ENCODE measurements around the gene TEX38. TPM values are rescaled to one million over a fixed set of nuclear protein-coding genes. Genes with fewer than 3 reads are reported as not detected.
"Not testable (repeated sequence)": the region's sequence is repeated elsewhere in the genome, so short reads cannot be mapped to it uniquely, and the experiment has no call there.

Gene TEX38
- total RNA-seq: not detected
- long read RNA-seq, donor 1: 0 reads
- long read RNA-seq, donor 2: 0 reads

DNA sequence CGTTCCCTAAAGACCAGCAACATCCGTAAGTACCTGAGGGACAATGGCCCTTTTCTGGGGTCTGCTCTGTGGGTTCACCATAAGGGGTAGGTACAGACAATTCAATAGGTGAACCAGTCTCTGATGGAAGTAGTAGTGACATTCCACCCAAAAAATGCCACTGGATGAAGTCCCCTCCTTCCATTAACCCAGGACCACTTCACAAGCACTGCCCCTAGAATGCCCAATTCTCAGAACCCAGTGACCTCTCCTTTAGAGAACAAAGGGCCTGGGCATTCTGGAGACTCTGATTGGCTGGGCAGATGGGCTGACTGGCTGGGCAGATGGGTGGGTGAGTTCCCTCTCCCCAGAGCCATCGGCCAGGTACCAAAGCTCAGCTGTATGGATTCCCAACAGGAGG, at the start of gene TEX38:
Gene TEX38, plus strand, starts transcription at position 301 of the 400 bp plus-strand sequence. Its CDS starts 81 bp downstream, at position 382.
- intact Hi-C loops (cut with DNase I): no loop called here
- no peak for DNase-seq (ENCODE audit: low spot score)

DNA sequence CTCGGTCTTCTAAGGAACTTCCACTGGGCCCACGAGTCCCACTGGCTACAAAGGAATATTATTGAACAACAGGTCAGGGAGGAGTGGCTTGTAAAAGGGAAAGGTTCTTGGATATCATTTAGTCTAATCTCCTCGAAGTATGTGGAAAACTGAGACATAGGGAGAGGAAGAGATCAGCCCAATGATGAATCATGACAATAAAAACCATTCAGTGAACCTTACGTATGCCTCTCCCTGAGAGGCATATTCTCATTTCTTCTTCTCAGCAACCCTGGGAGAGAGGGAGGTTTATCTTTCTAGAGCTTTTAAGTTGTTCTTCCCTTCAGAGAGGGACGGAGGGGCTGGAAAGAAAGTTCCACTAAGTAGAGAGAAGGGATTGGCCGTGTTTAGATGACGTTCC, 49.7 kb upstream of the TEX38 start:
- intact Hi-C loops (cut with DNase I): no loop called here
- DNase-seq (ENCODE audit: low spot score): no peak

DNA sequence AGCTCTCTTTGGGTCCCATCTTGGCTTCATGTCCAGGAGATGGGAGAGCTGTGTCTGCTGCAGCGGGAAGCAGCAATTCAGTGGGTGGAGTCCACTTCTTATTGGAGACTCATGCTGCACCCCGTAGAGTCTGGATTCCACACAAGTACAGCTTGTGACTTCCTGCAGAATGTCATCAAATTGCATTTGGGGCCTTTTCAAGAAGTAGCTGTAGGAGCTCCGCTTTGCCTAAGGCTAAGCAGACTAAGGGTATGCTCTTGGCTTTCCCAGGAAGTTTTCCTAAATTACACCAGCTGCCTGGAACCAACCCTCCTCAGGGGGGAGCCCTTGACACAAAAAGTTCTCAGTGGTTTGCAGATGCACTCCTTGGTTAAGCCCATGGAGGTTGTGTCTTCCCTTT, 49.3 kb upstream of the TEX38 start:
- intact Hi-C loops (cut with DNase I): no loop called here

DNA sequence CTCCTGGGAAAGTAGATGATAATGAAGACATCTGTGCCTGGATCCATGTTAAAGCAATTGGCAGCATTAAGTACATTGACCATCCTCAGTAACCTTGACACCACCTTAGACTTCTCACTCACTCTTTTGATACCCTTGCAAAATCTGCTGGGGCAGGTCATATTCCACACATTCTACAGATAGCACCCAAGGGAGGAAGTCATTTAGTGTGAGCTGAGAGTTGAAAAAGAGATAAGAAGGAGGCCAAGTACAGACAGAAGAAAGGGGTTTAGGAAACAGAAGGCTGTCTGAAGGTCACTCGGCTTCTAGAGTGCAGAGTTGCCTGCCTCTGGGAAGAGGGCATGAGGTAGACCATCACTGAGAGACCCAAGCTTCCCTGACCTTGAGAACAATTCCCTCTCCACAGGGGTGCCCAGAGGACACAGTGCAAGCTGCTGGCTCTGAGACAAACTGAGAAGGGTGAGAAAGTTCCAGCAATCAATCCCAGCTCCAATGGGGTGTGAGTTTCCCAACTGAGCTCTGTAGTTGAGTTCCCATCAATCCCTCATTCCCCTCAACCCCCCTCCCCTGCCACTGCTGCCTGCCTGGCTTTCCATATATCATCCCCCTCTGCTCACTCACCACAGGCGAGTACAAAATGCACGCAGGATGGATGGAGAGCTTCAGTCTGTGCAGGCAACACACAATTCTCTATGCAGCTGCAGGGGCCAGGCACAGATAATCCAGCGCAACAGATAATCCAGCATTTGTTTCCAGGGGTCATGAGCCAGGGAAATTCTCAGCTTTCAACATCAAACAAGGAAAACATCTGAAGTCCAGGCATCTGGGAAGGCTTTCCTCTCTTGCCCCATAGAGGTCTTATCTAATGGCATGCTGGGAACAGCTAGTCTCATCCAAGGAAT, 47.7 kb upstream of the TEX38 start:
- intact Hi-C loops (cut with DNase I): no loop called here
- no peak for DNase-seq (ENCODE audit: low spot score)

More for the DNA sequence above, 49.3 kb upstream of the TEX38 start:
- no peak for DNase-seq (ENCODE audit: low spot score)

DNA sequence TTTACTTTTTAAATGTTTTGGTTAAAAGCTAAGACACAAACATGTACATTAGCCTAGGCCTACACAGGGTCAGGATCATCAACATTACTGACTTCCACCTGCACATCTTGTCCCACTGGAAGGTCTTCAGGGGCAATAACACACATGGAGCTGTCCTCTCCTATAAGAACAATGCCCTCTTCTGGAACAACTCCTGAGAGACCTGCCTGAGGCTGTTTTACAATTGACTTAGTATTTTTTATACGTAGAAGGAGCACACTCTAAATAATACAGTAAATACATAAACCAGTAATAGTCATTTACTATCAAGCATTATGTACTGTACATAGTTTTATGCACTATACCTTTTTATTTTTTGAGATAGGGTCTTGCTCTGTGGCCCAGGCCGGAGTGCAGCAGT, 40.9 kb upstream of the TEX38 start:
- intact Hi-C loops (cut with DNase I): no loop called here
- DNase-seq (ENCODE audit: low spot score): no peak

DNA sequence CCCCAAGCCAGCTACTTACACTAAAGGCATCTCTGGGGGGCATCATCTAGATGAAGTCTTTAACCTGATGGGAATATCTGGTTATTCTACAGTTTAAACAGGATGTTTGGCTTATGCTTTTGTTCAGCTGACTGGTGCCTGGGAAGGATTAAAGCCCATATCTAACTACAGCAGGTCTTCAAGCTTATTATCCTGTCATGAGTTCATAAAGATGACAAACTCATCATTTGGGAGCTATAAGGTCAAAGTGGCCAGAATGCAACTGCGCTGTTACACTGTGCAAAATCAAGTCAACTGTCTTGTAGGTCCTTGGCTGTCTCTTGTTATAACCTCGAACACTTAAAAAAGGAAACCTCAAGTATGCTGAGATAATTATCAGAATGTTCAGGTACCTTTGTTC, 36.4 kb upstream of the TEX38 start:
- DNase-seq (ENCODE audit: low spot score): no peak
- intact Hi-C loops (cut with DNase I): no loop called here

DNA sequence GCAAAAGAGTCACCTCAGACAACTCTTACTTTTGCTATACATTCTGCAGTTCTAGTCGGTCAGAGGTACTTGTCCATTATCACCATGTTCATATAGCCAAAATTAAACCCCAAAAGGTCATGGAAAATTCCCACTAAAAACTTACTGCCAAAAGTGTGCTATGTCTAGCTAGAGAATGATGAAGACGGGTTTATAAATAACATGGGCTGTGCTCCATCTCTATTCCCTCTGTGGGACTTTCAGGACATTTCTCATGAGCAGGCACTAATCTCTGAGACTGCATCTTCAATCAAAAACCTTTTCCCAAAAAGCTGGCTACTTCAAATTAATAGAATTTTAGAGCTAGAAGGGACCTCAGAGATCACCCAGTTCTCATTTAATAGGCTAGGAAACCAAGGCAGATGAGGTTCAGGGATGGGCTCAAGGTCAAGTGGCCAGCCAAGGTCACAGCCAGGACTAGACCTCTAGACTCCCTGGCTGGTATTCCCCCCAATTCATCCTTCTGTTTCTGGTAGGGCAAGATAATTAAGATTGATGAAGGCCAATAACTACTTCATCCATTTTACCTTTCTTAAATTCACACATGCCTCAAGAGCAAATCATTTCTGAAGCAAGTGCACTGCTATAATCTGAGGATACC, 34.1 kb upstream of the TEX38 start:
- intact Hi-C loops (cut with DNase I): no loop called here
- no peak for DNase-seq (ENCODE audit: low spot score)

DNA sequence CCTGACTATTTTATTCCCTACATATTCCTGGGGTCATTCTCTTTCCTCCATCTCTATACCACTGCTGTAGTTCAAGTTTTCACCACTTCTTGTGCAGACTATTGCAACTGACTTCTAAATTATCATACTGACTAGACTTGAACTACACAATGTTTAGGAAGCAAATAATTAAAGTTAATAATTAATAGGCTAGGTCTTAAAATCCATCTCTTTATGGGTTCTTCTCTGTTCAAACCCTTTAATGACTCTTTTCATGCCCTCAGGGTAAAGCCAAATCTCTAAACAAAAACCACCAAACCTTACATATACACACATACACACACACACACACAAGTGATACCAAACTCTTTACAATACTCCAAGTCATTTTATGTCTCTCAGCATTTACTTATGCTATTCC, 32.7 kb upstream of the TEX38 start:
- DNase-seq (ENCODE audit: low spot score): no peak
- intact Hi-C loops (cut with DNase I): no loop called here

DNA sequence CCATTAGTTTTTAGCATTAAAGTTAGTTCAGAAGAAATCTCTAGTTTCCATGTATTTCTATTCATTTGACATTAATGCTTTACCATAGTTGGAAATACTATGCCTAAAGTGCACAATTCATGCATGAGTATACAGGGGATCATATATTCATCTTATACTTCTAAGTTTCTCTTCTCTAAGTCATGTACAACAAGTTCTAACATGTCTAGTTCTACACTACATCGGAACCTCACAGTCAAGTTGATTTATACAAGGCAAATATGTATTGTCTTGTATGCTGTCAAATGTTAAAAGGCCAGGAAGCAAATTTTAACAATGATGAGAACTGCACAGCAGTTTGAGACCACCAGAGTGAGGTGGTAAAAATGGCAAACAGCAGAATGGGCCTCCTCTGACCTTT, 32.1 kb upstream of the TEX38 start:
- DNase-seq (ENCODE audit: low spot score): no peak
- intact Hi-C loops (cut with DNase I): no loop called here

DNA sequence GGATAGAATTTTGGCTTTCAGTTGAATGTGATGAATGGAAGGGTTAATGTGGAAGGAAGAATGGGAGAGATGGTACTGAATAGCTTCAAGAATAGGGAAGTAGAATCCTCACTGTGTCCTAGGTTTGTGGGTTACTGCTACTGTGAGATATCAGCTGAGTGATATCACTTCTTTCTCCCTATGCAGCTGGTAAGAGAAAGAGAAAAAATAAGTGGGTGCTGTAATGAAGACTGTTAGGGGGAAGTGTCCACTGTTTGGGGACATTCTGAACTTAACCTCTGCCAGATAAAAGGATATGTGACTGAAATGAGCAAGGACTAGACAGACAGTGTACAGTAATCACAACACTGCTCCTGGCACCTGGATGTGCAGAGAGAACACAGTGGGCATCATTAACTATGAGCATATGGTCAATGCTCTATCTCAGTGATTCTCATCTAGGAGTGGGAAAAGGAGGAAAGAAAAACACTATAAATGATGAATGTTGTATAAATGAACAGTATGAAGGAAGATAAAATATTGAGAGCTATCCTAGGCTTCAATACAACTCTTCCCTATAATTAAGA, 29.5 kb upstream of the TEX38 start:
- intact Hi-C loops (cut with DNase I): no loop called here
- no peak for DNase-seq (ENCODE audit: low spot score)

DNA sequence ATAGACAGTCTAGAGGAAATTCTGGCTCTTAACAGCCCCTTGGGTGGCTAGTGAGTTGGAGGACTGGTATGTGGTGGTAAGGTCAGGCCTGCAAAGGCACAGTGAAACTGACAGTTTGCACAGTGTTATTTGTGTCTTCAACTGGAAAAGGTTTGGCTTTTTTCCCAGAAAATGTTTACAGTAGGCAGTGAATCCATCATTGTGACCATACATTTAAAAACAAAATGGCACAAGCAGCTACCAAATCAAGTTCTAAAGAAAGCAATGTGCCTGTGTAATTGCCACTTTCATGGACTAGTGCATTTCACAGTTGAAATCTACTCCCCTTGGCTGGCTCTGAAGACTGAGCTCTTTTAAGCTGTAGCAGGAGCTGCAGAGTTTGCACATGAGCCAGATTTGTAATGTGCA, 28.3 kb upstream of the TEX38 start:
- intact Hi-C loops (cut with DNase I): no loop called here
- DNase-seq (ENCODE audit: low spot score): no peak

DNA sequence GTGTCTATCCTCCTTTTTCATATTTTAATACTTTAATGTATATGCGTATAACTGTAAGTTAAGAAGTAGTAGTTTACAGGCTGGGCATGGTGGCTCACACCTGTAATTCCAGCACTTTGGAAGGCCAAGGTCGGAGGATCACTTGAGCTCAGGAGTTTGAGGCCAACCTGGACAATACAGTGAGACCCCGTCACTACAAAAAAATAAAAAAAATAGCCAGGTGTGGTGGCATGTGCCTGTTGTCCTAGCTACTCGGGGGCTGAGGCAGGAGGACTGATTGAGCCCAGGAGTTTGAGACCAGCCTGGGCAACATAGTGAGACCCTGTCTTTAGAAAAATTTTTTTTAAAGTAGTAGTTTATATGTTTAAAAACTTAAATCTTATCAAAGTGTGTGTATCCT, 25.8 kb upstream of the TEX38 start:
- intact Hi-C loops (cut with DNase I): no loop called here
- DNase-seq (ENCODE audit: low spot score): no peak

DNA sequence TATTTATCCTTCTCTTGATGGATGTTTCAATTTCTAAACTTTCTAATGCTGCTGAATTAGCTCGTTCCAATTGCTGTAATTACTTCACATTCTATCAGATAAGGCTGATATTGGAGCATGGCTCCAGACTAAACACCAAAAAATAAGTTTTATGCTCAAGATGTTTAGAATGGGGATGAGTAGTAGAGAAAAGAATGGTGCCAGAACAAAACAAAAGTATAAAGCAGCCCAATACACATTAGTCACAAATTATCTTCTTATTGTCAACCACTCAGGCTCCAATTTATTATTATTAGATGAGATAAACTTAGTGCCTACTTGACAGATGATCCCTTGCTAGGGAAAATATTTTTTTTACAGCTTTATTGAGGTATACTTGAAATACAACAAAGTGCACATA, 25.3 kb upstream of the TEX38 start:
- intact Hi-C loops (cut with DNase I): no loop called here

DNA sequence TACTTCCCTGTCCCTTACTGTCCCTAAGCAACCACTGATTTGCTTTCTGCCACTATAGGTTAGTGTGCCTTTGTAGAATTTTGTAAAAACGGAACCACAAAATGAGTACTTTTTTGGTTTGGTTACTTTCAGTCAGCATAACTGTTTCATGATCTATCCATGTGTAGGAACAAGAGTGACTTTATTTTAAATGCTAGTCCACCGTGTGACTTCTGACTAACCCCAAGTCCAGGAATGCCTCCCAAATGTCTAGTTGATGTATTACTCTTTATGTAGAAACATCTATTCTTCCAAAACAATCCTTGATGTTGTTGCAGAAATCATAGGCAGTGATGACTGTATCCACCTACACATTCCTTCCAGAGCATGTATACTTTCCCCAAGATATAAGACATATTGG, 24.8 kb upstream of the TEX38 start:
- DNase-seq (ENCODE audit: low spot score): no peak
- intact Hi-C loops (cut with DNase I): no loop called here

More for the DNA sequence above, 25.3 kb upstream of the TEX38 start:
- DNase-seq (ENCODE audit: low spot score): no peak

DNA sequence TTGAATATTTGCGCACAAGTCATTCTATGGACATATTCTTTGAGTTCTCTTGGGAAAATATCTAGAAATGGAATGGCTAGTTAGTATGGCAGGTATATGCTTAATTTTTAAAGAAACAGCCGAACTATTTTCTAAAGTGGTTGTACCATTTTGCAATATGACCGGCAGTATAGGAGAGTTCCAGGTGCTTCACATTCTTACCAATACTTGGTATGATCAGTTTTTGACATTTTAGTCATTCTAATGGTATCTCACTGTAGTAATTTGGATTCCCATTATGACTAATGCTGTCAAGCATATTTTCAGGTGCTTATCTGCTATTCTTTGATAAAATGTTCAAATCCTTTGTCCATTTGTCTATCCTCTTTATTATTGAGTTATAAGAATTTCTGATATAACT, 24.0 kb upstream of the TEX38 start:
- DNase-seq (ENCODE audit: low spot score): no peak
- intact Hi-C loops (cut with DNase I): no loop called here

DNA sequence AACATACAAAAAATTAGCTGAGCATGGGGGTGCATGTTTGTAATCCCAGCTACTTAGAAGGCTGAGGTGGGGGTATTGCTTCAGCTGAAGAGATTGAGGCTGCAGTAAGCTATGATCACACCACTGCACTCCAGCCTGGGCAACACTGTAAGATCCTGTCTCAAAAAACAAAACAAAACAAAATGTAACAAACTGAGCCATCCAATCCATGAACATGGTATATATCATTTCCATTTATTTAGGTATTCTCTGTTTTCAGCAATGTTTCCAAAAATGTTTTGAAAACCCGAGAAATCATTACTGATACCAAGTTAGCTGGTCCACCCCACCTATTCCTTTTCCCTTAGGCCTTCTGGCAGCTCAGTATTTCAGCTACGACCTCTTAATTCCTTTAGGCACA, 21.9 kb upstream of the TEX38 start:
- DNase-seq (ENCODE audit: low spot score): no peak
- intact Hi-C loops (cut with DNase I): no loop called here

DNA sequence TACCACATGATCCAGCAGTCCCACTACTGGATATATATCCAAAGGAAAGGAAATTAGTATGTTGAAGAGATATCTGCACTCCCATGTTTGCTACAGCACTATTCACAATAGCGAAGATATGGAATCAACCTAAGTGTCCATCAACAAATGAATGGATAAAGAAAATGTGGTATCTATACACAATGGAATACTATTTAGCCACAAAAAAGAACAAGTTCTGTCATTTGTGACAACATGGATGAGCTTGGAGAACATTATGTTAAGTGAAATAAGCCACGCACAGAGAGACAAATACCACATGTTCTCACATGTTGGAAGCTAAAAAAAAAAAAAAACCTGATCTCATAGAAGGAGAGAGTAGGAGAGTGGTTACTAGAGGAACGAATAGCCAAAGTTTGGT, 21.2 kb upstream of the TEX38 start:
- no peak for DNase-seq (ENCODE audit: low spot score)
- intact Hi-C loops (cut with DNase I): no loop called here

DNA sequence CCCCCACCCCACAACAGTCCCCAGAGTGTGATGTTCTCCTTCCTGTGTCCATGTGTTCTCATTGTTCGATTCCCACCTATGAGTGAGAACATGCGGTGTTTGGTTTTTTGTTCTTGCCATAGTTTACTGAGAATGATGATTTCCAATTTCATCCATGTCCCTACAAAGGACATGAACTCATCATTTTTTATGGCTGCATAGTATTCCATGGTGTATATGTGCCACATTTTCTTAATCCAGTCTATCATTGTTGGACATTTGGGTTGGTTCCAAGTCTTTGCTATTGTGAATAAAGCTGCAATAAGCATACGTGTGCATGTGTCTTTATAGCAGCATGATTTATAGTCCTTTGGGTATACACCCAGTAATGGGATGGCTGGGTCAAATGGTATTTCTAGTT, 20.5 kb upstream of the TEX38 start:
- intact Hi-C loops (cut with DNase I): not testable (repeated sequence)

DNA sequence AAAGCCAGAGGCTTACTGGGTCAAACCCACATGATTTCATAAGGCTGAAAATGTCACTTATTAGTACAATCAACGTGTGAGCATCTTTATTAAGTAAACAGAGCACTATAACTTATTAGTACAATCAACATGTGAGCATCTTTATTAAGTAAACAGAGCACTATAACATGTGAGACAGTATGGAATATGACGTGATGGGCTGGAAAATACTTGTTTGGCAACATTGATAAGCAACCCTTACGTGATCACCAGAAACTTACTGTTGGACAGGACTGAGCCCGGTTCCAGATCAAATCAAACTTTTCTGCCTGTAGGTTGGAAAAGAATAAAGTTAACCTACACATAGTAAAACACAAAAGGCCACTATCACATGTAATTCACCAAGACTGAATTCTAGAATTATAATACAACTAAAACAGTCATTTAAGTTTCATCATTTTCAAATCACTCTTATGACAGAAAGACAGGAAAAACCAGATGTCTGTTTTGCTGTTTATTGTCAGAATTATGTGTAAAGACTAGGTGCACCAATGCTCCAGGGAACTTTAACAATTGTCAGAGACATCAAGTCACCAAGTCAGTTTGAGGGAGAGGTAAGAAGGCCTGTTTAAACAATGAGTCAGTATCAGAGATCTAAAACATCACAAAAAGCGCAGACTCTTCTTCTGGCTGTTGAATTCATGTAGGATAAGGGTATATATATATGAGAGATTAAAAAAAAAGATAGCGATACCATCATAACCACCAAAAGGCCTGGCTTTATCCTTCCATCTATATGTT, 19.1 kb upstream of the TEX38 start:
- intact Hi-C loops (cut with DNase I): no loop called here
- DNase-seq (ENCODE audit: low spot score): no peak

More for the DNA sequence above, 20.5 kb upstream of the TEX38 start:
- not testable (repeated sequence) for DNase-seq (ENCODE audit: low spot score)

All from posterior vena cava (tissue), 2 donors.